GM03348 (cell line): Measurements from ENCODE around the gene KCNJ10.
A peak's percentile ranks its signal among the peaks of the same experiment; 100 is the strongest.
"Not testable (repeated sequence)": the region's sequence is repeated elsewhere in the genome, so short reads cannot be mapped to it uniquely, and the experiment has no call there.

Source experiments
- DNase-seq: peaks from one replicate; pipeline ENCODE4 v3.0.0; 2012; ENCODE audit warnings: low spot score

The KCNJ10 gene

GRCh38 chr1:160061369-160062229 is 8.4 kb downstream of the KCNJ10 start:
- no peak for DNase-seq

- DNase-seq, result peak; percentile 43
These were observed 11.9 kb downstream of the KCNJ10 start for GRCh38 chr1:160058087-160058486.

GRCh38 chr1:160056648-160057169 is 13.3 kb downstream of the KCNJ10 start:
- no peak for DNase-seq

- no peak for DNase-seq
These were observed 16.2 kb downstream of the KCNJ10 start for GRCh38 chr1:160053548-160054365.

- no peak for DNase-seq
These were observed 17.0 kb downstream of the KCNJ10 start for GRCh38 chr1:160052936-160053335.

GRCh38 chr1:160050619-160051018 is 19.3 kb downstream of the KCNJ10 start:
- no peak for DNase-seq

- not testable (repeated sequence) for DNase-seq
These were observed 19.8 kb downstream of the KCNJ10 start for GRCh38 chr1:160050182-160050581.

GRCh38 chr1:160049101-160049500 is 20.9 kb downstream of the KCNJ10 start:
- no peak for DNase-seq

- no peak for DNase-seq
These were observed 21.6 kb downstream of the KCNJ10 start for GRCh38 chr1:160048335-160048734.

- no peak for DNase-seq
These were observed 22.6 kb downstream of the KCNJ10 start for GRCh38 chr1:160047111-160047991.

- peak; percentile 85 for DNase-seq
These were observed 23.4 kb downstream of the KCNJ10 start for GRCh38 chr1:160046494-160047110.

- DNase-seq, result no peak
These were observed 24.3 kb downstream of the KCNJ10 start for GRCh38 chr1:160045653-160046052.

GRCh38 chr1:160043543-160043942 is 26.4 kb downstream of the KCNJ10 start:
- DNase-seq, result no peak

GRCh38 chr1:160040476-160040875 is 29.5 kb downstream of the KCNJ10 start:
- no peak for DNase-seq

- peak; percentile 14 for DNase-seq
These were observed 37.7 kb downstream of the KCNJ10 start for GRCh38 chr1:160032165-160032820.

- peak; percentile 94 for DNase-seq
These were observed 38.4 kb downstream of the KCNJ10 start, which contains the start of gene PIGM for GRCh38 chr1:160031365-160032164. Gene PIGM (minus strand): TSS chr1:160031990. CDS start chr1:160031739, 251 bp downstream.

- DNase-seq, result peak; percentile 13
These were observed 39.1 kb downstream of the KCNJ10 start for GRCh38 chr1:160030657-160031364.

GRCh38 chr1:160028426-160028825 is 41.5 kb downstream of the KCNJ10 start:
- DNase-seq, result no peak

GRCh38 chr1:160025314-160025713 is 44.6 kb downstream of the KCNJ10 start:
- DNase-seq, result no peak
